ENCODE results near the gene GPC3. TPM values are rescaled to one million over a fixed set of nuclear protein-coding genes. Genes with fewer than 3 reads are reported as not detected.
A peak's percentile ranks its signal among the peaks of the same experiment; 100 is the strongest.

The GPC3 gene
- total RNA-seq, 4 donors from 2014 or later: 1.2 to 13.3 (median 8.0) TPM

- H3K27me3 ChIP-seq: no peaks in the 10 kb centered on the region
- TF ChIP-seq POLR2AphosphoS5 (IDR thresholded peaks at IDR 0.05) (peak in 1 of 2 donors; percentile 20), POLR2A (IDR thresholded peaks at IDR 0.05; ENCODE audit: low read depth) (no peak), CTCF (IDR thresholded peaks at IDR 0.05) (peak; percentile 79 to 88 (median 84))
- no peak for DNase-seq (ENCODE audit: extremely low spot score)
- H3K9me3 ChIP-seq: no peaks in the 10 kb centered on the region
- no peaks in the 10 kb centered on the region for H3K36me3 ChIP-seq
- H3K27ac ChIP-seq (replicated peaks in 1 of 4): no peak overlapping the region
- peak overlapping the region in 3 of 4 donors; percentile 20 to 39 (median 35) for H3K4me3 ChIP-seq
- WGBS: 14% methylated on average over 7 of the region's 7 CpGs
- intact Hi-C loops (cut with DNase I): loop anchor here (5.0 to 10.0 kb wide), 2 partner anchors 235 to 602 kb away; no protein-coding TSS in a partner anchor
- H3K4me1 ChIP-seq: no peaks in the 10 kb centered on the region
Measured at GRCh38 chrX:133792198-133792953, 193.0 kb downstream of the GPC3 start.

GRCh38 chrX:133789829-133790228 lies 195.6 kb downstream of the GPC3 start:
- no peak overlapping the region for H3K4me3 ChIP-seq
- no peak for TF ChIP-seq POLR2AphosphoS5 (IDR thresholded peaks at IDR 0.05)
- intact Hi-C loops (cut with DNase I): loop anchor here (5.0 to 10.0 kb wide), 2 partner anchors 237 to 605 kb away; no protein-coding TSS in a partner anchor
- no peaks in the 10 kb centered on the region for H3K9me3 ChIP-seq
- H3K27me3 ChIP-seq: no peaks in the 10 kb centered on the region
- H3K27ac ChIP-seq (replicated peaks in 1 of 4): no peak overlapping the region
- no peaks in the 10 kb centered on the region for H3K36me3 ChIP-seq
- H3K4me1 ChIP-seq: no peaks in the 10 kb centered on the region
- WGBS: 37% methylated on average over 3 of the region's 3 CpGs
- DNase-seq (ENCODE audit: extremely low spot score): no peak

GRCh38 chrX:133786382-133786781 lies 199.0 kb downstream of the GPC3 start:
- intact Hi-C loops (cut with DNase I): no loop called here
- H3K36me3 ChIP-seq: no peaks in the 10 kb centered on the region
- H3K27ac ChIP-seq (replicated peaks in 1 of 4): no peak overlapping the region
- no peak overlapping the region for H3K4me3 ChIP-seq
- H3K4me1 ChIP-seq: no peaks in the 10 kb centered on the region
- H3K9me3 ChIP-seq: no peaks in the 10 kb centered on the region
- H3K27me3 ChIP-seq: no peaks in the 10 kb centered on the region
- no peak for DNase-seq (ENCODE audit: extremely low spot score)
- 79% methylated on average over 8 of the region's 8 CpGs for WGBS
- TF ChIP-seq POLR2AphosphoS5 (IDR thresholded peaks at IDR 0.05): no peak
- TF ChIP-seq POLR2A (IDR thresholded peaks at IDR 0.05; ENCODE audit: low read depth): no peak
- no peak for TF ChIP-seq EP300 (IDR thresholded peaks at IDR 0.05)
- no peak for TF ChIP-seq CTCF (IDR thresholded peaks at IDR 0.05)

- intact Hi-C loops (cut with DNase I): no loop called here
- no peaks in the 10 kb centered on the region for H3K27me3 ChIP-seq
- DNase-seq (ENCODE audit: extremely low spot score): no peak
- no peak overlapping the region for H3K27ac ChIP-seq (replicated peaks in 1 of 4)
- TF ChIP-seq POLR2A (IDR thresholded peaks at IDR 0.05; ENCODE audit: low read depth) (no peak), CTCF (IDR thresholded peaks at IDR 0.05) (no peak), EP300 (IDR thresholded peaks at IDR 0.05) (no peak), POLR2AphosphoS5 (IDR thresholded peaks at IDR 0.05) (no peak)
- 64% methylated on average over 2 of the region's 2 CpGs for WGBS
- no peaks in the 10 kb centered on the region for H3K4me1 ChIP-seq
- no peak overlapping the region for H3K4me3 ChIP-seq
- H3K9me3 ChIP-seq: no peaks in the 10 kb centered on the region
- no peaks in the 10 kb centered on the region for H3K36me3 ChIP-seq
Measured at GRCh38 chrX:133783274-133783673, 202.1 kb downstream of the GPC3 start.

GRCh38 chrX:133781174-133781573 lies 204.2 kb downstream of the GPC3 start:
- Histone ChIP-seq H3K27ac (replicated peaks in 1 of 4) (no peak overlapping the region), H3K27me3 (no peaks in the 10 kb centered on the region), H3K4me3 (no peak overlapping the region), H3K9me3 (no peaks in the 10 kb centered on the region), H3K36me3 (no peaks in the 10 kb centered on the region), H3K4me1 (no peaks in the 10 kb centered on the region)
- intact Hi-C loops (cut with DNase I): no loop called here
- DNase-seq (ENCODE audit: extremely low spot score): no peak
- WGBS: 75% methylated on average over 1 of the region's 1 CpG
- no peak for TF ChIP-seq POLR2AphosphoS5 (IDR thresholded peaks at IDR 0.05)
- no peak for TF ChIP-seq EP300 (IDR thresholded peaks at IDR 0.05)
- TF ChIP-seq POLR2A (IDR thresholded peaks at IDR 0.05; ENCODE audit: low read depth): no peak
- TF ChIP-seq CTCF (IDR thresholded peaks at IDR 0.05): no peak

All from esophagus muscularis mucosa (tissue), 4 donors.